ENCODE measurements around the gene LRRC71. TPM values are rescaled to one million over a fixed set of nuclear protein-coding genes. Genes with fewer than 3 reads are reported as not detected.

The LRRC71 gene
- total and polyA plus RNA-seq, 2 donors (not counting 1 experiment from before 2014, with no cell fraction given): not detected

- Histone ChIP-seq H3K4me1 (ENCODE audit: control insufficient read depth in 2 of 2, insufficient read depth in 2 of 2, low read length in 2 of 2) (no peaks in the 10 kb centered on the region), H3K27me3 (replicated peaks in 1 of 4; ENCODE audit: control extremely low read depth in 1 of 4, control insufficient read depth in 3 of 4, insufficient read depth in 4 of 4, low read length in 3 of 4) (peaks cover 0 to 33% (median 0%) of the 10 kb centered on the region in 4 experiments), H3K36me3 (replicated peaks in 1 of 2; ENCODE audit: control extremely low read depth in 1 of 2, control insufficient read depth in 1 of 2, extremely low read depth in 1 of 2, insufficient read depth in 2 of 2, low read length in 1 of 2) (no peaks in the 10 kb centered on the region), H3K27ac (ENCODE audit: low read length in 2 of 2) (no peak overlapping the region), H3K79me2 (ENCODE audit: control insufficient read depth, insufficient read depth, low read length) (no peaks in the 10 kb centered on the region), H3K9me3 (ENCODE audit: control extremely low read depth in 1 of 3, control insufficient read depth in 2 of 3, insufficient read depth in 1 of 3, low read length in 2 of 3) (peaks cover 0 to 8% (median 0%) of the 10 kb centered on the region in 3 donors), H3K4me3 (ENCODE audit: control extremely low read depth in 1 of 5, extremely low read depth in 1 of 5, insufficient read depth in 1 of 5, low read depth in 2 of 5, low read length in 4 of 5) (no peak overlapping the region), H3K4me2 (replicated peaks; ENCODE audit: low read depth, low read length, poor library complexity, severe bottlenecking) (no peak overlapping the region), H4K20me1 (ENCODE audit: control insufficient read depth, insufficient read depth, low read length, poor library complexity, severe bottlenecking) (no peaks in the 10 kb centered on the region), H2AFZ (ENCODE audit: insufficient read depth, low read depth, low read length, poor library complexity, severe bottlenecking) (no peak overlapping the region), H3K9ac (ENCODE audit: low read length) (no peak overlapping the region)
- peaks cover 2% of the 10 kb centered on the region for H3K4me1 Mint-ChIP-seq
- intact Hi-C loops (cut with micrococcal nuclease): no loop called here
- H3K4me3 Mint-ChIP-seq: no peak overlapping the region
- no peak overlapping the region for H3K27ac Mint-ChIP-seq
- POLR2A ChIA-PET: no interaction called here
- WGBS (ENCODE audit: insufficient coverage): 91% methylated on average over 21 of the region's 23 CpGs
- H3K27me3 Mint-ChIP-seq: peaks cover 41% of the 10 kb centered on the region
- no peaks in the 10 kb centered on the region for H3K9me3 Mint-ChIP-seq (ENCODE audit: insufficient read depth)
- TF ChIP-seq CTCF (IDR thresholded peaks at IDR 0.05): no peak
- TF ChIP-seq EZH2 (IDR thresholded peaks at IDR 0.05; ENCODE audit: borderline replicate concordance, insufficient read depth, low read depth, low read length, poor library complexity, severe bottlenecking): no peak
- DNase-seq (no peak), ATAC-seq (ENCODE audit: low read depth) (no peak)
- CTCF ChIA-PET: interaction anchor here (1.3 to 1.7 kb wide), 2 partner anchors 9 to 213 kb away, joined by 3 to 4 read pairs; no protein-coding TSS in a partner anchor
Measured at GRCh38 chr1:156901966-156902915, 18.2 kb upstream of the LRRC71 start.
